GM21423 (cell line): ENCODE measurements around the gene PRMT7.

Experiments
- ATAC-seq: cut with Tn5 transposase; IDR thresholded peaks from one replicate; pipeline ENCODE4 v1.9.1; 2021; ENCODE audit warnings: mild to moderate bottlenecking, moderate library complexity; ENCODE audit not compliant: unreplicated experiment

PRMT7 gene

DNA sequence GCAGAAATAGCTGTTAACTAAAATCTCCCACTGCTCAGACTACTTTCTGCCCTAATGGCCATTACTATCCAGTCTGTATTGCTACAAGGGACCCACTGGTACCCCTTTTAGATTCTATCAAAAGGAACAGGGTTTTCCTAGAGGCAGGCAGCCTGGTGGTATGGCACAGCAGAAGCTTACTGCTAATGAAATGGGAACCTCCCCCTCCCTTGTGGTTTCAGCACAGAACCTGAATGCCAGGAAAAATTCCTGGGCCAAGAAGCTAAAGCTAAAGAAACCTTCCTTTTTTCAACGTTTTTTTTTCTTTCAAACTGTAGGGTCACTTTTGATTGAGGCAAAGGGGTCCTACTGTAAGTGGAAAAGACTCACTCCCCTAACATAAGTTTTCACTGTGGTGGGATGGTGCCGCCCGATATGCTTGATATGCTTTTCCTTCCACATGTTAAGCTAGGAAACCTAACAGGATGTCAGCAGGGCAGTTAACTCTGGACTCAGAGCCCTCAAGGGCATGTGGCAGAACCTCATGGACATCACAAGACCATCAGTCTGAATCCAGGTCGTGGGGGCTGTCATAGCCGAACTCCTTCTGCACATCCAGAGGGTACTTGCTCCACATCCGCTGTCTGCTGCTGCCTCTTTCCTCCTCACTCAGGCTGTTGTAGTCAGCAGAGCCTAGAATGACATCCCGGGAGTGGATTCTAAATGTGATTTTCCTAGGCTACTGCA is 9.9 kb upstream of the PRMT7 start:
- no peak for ATAC-seq

DNA sequence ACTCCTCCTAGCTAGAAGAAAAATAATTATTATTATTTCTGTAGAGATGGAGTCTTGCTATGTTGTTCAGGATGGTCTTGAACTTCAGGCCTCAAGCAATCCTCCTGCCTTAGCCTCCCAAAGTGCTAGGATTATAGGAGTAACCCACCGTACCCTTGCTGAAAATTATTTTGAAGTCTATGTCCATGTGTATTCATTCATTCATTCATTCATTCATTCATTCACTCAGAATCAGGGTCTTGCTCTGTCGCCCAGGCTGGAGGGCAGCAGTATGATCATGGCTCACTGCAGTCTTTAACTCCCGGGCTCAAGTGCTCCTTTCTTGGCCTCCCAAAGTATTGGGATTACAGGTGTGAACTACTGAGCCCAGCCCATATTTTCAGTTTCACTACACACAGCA is 4.2 kb upstream of the PRMT7 start:
- no peak for ATAC-seq

DNA sequence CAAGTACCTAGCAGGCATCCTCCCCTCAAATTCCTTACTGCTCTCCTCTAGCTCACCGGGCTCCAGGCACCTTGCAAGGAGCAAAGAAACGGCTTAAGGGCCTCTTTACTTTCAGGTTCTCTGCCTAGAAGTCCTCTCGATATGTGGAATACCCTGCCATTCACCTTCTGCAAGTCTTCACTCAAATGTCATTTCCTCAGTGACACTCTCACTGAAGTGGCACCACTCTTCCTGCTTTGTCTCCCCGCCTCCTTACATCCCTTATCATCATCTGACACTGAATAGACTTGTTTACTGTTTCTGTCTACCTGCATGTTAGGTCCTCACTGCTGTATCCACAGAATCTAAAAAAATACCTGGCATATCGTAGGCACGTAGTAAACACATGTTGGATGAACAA is 1.0 kb upstream of the PRMT7 start:
- no peak for ATAC-seq

DNA sequence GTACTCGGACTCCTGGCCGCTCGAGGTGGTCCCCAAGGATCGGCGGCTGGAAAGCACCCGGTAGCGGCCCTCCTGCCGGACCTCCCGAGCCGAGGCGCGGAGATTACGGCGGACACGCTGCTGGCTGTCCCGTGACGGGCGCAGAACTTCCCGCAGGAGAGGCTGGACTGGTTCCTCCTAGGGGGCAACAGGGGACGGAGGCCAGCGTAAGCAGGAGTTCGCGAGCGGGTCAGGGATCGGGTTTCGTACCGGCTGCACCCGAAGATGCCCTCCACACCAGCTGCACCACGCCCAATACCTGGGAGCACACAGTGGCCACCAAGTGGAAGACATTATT is 414 bp upstream of the PRMT7 start:
- ATAC-seq = no peak

DNA sequence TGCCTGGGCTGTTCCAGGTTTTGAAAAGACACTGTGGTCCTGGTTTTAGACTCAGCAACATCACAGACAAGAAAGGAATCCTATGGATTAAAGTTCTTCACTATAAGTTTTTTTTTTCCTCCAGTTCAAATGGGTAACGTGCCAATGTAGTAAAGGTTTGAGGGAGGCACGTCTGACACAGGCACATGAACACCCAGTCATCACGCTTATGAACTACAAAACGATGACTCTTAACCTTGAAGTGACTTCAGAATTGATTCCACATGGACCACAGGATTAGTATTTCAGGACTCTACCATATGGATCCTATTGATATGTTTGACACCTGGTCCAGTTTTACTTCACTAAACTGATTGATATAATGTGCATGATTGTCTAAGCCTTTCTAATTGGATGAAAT is 2.3 kb downstream of the PRMT7 start:
- no peak for ATAC-seq

DNA sequence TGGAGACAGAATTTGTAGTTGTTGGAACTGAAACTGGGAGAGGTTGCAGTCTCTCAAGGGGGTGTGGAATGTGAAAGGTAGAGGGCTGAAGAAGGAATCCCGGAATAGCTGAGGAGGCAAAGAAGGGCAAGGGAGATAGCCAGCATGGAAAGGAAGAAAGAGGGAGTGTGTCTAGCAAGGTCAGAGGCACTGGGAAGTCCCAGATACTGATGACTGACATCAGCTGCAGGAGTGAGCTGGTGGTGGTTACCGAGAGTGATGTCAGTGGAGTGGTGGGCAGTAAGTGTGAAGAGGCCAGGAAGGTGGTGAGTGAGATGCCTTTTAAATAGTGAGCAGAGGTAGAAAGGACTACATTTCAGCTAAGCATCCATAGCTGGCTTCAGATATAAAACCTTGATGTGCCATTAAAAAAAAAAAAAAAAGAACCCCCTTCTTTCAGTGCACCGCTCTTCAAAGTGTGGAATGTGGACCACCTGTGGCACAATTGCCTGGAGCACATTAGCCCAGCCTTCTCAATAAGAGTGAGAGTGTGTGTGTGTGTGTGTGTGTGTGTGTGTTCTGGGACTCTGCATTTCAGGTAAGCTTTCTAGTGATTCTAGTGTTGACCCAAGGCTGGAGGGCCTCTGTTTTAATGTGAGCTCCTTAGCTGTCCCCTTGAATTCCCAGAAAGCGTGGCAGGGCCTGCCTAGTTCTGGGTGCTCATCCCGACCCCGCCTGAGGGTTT is 8.5 kb downstream of the PRMT7 start:
- peak; percentile 63 for ATAC-seq

DNA sequence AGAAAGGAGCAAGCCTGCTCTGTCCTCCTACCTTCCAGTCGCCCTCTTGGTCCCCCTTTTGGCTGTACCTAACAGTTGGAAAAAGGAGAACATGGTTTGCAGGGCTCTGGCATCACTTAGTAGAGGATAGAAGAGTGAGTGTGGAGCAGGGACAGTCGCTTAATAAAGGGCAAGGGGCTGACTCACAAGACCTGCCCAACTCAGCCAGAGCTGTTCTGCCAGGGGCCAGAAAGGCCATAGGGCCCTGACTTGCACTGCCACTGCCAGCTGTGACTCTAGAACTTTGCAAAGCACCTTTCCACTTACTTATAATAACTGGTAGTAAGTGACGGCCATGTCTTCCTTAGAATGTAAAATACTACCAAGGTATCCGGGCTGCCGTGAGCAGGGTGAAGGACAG is 13.5 kb downstream of the PRMT7 start:
- no peak for ATAC-seq

DNA sequence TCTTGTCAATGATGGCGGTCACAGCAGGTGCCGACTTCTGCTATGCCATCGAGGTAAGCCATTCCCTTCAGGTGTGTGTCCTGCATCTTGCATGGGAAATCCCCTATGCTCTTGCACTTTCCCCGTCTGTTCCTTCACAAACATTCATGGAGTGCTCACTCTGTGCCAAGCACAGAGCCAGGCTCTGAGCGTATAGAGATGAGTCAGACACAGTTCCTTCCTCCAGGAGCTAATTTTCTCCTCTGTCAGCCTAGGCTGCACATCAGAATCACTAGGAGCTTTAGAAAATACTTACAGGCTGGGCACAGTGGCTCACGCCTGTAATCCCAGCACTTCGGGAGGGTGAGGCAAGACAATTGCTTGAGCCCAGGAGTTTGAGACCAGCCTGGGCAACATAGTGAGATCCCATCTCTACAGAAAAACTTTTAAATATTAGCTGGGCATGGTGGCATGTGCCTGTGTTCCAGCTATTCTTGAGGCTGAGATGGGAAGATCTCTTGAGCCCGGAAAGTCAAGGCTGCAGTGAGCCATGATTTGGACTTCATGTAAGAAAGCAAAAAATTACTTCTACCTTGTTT is 14.1 kb downstream of the PRMT7 start:
- no peak for ATAC-seq

DNA sequence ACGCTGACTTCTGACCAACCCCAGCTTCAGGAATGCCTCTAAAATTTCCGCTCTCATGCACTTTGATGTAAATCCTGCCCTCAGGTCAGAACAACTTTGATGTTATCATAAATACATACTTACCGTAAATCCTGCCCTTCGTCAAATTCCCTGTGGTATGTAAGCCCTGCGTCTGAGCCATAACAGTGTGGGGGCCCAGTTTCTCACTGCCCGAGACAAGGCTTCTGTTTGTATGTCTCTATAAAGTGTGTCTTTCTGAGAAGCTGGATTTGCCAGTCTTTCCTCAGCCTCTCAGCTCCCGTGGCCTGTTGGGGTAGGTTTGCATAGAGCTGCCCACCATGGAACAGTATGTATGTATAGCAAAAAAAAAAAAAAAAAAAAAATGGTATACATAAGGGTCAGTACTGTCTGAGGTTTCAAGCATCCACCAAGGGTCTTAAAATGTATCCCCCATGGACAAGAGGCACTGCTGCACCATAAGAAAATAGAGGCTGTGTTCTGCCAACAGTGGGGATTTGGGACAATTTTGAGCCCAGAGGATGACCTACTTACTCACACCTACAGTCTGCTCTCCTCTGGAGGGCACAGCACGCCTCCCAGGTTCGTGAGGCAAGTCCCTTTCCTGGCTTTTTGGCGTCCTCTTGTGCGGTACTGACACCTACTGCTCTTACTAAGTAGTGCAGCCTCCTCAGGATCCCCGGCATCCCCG is 17.5 kb downstream of the PRMT7 start:
- no peak for ATAC-seq

DNA sequence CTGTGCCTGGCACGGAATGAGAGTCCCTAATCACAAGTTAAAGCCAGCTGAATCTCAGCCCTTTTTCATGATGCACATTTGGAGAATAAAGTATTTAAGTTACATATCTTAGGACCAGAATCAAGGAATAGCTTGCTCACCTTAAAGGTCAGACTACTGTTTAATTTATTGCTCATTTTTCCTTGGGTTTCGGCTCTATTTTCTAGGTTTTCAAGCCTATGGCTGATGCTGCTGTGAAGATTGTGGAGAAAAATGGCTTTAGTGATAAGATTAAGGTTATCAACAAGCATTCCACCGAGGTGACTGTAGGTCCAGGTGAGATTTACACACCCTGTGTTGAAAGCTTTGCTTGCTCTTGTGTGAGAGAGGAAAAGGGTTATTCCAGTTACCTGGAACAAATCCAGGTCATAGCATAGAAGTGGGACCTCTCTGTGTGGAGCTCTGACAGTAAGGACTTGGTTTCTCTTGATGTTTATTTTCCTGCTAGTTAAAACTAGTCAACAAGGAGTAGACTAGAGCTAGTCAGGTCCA is 18.1 kb downstream of the PRMT7 start:
- no peak for ATAC-seq

DNA sequence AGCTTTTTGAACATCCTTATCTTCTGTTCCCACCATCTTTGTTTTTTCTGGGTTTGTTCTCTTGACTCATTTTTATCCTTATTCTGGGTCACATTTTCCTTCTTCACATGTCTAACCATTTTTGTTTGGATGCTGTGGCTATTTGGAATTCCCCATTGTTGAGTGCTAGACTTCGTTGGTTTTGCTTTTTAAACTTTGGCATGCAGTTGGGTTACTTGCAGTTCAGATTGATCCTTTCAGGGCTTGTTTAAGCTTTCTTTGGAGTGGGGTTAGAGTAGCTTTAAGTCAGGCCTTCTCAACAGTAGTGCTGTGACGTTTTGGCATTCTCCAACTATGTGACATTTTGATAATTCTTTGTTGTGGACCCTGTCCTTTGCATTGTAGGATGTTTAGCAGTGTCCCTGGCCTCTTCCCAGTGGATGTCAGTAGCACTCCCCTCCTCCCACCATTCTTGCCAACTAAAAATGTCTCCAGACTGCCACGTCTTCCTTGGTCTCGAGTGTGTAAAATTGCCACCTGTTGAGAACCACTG is 21.1 kb downstream of the PRMT7 start:
- no peak for ATAC-seq

DNA sequence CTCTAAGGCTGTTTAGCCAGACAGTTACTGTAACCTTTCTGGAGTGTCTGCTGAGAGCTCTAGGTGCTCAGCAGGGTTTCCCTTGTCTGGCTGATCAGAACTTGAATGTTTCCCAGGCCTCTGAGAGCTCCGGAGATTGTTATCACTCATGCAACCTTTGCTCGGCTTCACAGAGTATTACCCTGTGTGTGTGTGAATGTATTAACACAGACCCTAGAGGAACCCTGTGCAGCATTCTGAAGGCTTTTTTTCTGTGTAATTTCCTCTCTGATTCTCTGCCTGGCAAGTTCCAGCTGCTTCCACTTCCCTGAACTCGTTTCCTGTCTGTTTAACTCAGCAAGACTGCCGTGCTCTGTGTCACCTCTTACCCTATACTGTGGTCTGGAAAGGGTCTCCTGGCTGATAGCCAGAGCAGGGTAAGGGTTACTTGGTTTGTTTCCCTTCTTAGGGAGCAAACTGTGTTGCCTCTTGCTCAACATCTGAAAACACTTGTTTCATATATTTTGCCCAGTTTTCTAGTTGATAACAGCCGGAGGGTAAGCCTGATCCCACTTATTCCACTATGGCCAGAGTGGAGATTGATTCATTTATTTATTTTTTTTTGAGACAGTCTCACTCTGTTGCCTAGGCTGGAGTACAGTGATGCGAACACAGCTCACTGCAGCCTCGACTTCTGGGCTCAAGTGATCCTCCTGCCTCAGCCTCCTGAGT is 21.7 kb downstream of the PRMT7 start:
- no peak for ATAC-seq

DNA sequence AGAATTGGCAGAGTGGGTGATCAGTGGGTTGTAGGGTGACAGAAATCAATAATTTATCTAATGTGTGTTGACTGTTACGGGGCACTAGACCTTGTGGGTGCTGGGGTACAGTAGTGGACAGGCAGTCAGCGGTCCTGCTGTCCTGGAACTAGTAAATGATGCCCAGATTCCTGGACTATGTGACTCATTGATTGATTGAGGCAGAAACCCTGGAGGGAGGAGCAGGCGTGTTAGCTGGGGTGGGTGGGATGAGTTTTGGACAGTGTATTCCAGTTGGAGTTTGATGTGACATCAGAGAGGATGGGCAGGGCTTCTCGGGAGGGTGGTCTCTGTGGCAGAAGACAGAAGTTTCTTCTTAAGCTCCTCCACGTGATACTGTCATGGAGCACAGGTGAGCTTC is 24.4 kb downstream of the PRMT7 start:
- ATAC-seq = no peak

DNA sequence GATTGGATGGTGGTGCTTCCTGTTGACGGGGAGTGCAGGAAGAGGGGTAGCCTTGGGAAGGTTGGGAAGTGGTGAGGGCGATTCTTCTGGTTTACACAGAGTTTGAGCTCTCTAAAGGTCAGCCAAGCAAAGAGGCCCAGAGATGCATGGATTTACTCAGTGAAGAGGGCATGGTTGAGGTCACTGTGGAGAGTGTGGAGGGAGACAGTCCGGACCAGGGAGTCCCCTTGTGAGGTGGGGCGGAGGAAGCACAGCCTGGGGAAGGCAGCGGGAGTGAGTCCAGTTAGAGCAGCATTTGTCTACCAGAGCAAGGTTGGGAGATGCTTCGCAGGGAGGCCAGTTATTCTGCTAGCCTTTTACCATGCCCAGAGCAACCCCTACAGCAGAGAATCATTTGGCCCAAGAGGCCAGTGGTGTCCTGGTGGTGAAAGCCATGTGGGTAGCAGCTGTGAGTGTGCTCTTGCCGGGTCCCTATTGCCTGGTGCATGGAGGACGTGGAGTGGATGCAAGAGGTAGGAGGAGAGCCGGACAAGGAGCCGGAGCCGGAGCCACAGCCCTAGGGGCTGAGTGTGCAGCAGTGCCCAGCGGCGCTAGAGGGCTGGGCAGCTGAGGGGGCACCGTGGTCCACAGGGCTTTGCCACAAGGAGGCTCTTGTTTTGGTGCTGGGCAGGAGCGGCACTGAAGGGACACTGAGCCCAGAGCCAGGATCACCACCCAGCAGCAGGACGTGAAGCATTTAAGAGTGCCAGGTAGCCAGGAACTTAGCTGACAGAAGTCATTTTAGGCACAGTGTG is 27.7 kb downstream of the PRMT7 start:
- no peak for ATAC-seq

DNA sequence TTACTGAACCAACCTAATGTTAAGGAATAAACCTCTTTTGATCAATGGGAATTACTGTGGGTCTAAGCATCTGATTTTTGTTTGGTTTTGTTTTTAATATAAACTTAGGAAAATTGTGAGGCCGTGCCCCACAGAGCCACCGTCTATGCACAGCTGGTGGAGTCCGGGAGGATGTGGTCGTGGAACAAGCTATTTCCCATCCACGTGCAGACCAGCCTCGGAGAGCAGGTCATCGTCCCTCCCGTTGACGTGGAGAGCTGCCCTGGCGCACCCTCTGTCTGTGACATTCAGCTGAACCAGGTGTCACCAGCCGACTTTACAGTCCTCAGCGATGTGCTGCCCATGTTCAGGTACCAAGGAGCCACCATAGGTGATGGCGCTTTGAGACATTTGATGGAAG is 28.4 kb downstream of the PRMT7 start:
- ATAC-seq = no peak

DNA sequence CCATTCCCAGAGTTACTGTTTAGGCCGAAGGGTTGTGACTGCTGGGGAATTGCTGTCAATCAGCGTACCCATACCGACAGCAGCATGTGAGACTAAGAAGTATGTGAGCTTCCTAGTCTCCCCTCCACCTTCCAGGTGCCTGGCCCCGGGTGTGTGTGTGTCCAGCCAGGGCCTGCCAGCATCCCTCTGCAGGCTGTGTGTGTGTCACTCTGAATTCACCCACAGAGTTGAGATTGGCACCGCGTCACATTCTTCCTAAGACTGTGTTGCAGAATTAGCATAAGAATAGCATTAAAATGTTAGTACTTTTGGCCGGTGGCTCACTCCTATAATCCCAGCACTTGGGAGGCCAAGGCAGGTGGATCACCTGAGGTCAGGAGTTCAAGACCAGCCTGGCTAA is 31.8 kb downstream of the PRMT7 start:
- no peak for ATAC-seq

DNA sequence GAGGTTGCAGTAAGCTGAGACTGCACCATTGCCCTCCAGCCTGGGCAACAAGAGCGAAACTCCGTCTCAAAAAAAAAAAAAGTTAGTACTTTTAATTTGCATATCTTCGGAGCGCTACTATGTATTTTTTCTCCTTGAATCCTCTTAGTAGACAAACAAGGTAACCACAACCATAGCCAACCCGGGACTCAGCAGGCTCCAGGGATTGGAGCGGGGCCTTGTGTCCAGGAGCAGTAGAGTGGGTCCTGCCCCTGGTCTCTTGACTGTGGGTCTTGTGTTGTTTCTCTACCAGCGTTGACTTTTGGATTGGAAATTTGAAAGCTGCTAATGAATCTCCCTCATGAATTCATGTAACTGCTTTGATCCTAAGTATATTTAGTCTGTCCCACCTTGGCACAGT is 32.3 kb downstream of the PRMT7 start:
- ATAC-seq = no peak

DNA sequence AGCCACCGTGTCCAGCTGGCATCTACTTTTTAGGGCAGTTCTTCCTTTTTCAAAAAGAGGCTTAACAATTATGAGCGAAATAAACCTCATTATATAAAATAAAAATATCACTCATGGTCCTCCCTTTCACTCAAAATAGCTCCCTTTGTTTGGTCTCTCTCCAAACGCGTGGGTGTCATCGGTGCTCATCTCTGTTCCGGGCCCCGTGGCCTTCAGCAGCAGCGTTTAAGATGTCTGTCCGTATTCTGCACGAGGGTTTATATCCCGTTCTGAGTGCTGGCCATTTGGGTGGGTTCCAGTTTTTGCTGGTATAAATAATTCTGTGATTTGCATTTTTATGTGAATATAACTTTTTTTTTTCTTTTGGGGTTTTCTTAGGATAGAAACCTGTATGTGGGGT is 33.4 kb downstream of the PRMT7 start:
- ATAC-seq = no peak

DNA sequence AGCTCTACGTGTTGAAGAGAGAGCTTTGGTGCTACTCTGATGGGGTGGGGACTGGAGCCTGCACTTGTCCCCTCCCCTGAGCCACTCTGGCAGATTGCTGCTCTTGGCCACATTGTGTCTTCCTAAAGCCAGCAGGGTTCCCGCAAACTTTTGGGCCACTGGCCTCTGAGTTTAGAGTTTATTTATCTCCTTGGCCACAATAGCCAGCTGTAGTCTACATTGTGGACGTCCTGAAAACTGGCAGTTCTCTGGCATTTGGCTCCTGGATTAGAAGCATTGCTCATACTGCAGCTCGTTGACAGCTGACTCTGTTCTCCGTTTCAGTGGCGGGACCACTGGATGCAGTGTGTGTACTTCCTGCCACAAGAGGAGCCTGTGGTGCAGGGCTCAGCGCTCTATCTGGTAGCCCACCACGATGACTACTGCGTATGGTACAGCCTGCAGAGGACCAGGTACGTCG is 34.6 kb downstream of the PRMT7 start:
- ATAC-seq = no peak
